ENCODE data around the gene SEMA4D. TPM values are rescaled to one million over a fixed set of nuclear protein-coding genes. Genes with fewer than 3 reads are reported as not detected.

The SEMA4D gene
- total and polyA plus RNA-seq, 9 of the 15 experiments (the other 6 are each of a cell fraction or from before 2014, with no cell fraction given), result 0.38 to 5.1 (median 1.8) TPM

GRCh38 chr9:89428901-89429890, 68.7 kb downstream of the SEMA4D start:
- intact Hi-C loops (cut with micrococcal nuclease), result loop anchor here (5.0 kb wide), 1 partner anchor 118 kb away; no protein-coding TSS in a partner anchor
- Histone ChIP-seq H3K4me2 (ENCODE audit: insufficient read depth, low read length) (no peak overlapping the region), H3K9me1 (ENCODE audit: control insufficient read depth, insufficient read depth, low read length) (no peaks in the 10 kb centered on the region), H3K4me3 (no peak overlapping the region), H3K27ac (ENCODE audit: extremely low read depth, low read depth, low read length) (no peak overlapping the region), H3K79me2 (ENCODE audit: control insufficient read depth, insufficient read depth, low read length) (no peaks in the 10 kb centered on the region), H3K36me3 (ENCODE audit: control insufficient read depth, insufficient read depth, low read length) (no peaks in the 10 kb centered on the region), H3K9ac (ENCODE audit: insufficient read depth in 1 of 2, low read depth in 2 of 2, low read length in 2 of 2) (no peak overlapping the region), H4K20me1 (replicated peaks; ENCODE audit: control insufficient read depth, insufficient read depth, low read length) (no peaks in the 10 kb centered on the region), H3K9me3 (replicated peaks; ENCODE audit: control insufficient read depth, insufficient read depth, low read depth, low read length) (no peaks in the 10 kb centered on the region), H3K27me3 (ENCODE audit: control insufficient read depth in 2 of 2, insufficient read depth in 2 of 2, low read length in 2 of 2) (peaks cover 0 to 14% of the 10 kb centered on the region in 2 experiments; a peak in 2 of 5 replicates), H2AFZ (ENCODE audit: low read depth, low read length) (no peak overlapping the region), H3K4me1 (replicated peaks in 1 of 2; ENCODE audit: control insufficient read depth in 2 of 2, insufficient read depth in 2 of 2, low read length in 2 of 2) (no peaks in the 10 kb centered on the region)
- BruUV-seq (replicated peaks), result no TSS peak
- ATAC-seq, result peak; percentile 87
- FAIRE-seq, result peak; percentile 70
- in situ Hi-C loops (cut with MboI), result no loop called here
- DNase-seq (ENCODE audit: extremely low read depth in 1 of 4, low spot score in 3 of 4), result peak; percentile 38 to 53 (median 50)
- no peak for TF ChIP-seq EWSR1 (IDR thresholded peaks at IDR 0.05; ENCODE audit: borderline replicate concordance, low read depth, partially characterized antibody)
- peak; percentile 73 for TF ChIP-seq ETV1 (tag; conservative IDR thresholded peaks at IDR 0.05; ENCODE audit: low read depth)
- TF ChIP-seq RAD21 (CRISPR knock-in tag; conservative IDR thresholded peaks at IDR 0.05 in 1 of 2, IDR thresholded peaks at IDR 0.05 in 1 of 2), result peak; percentile 17 to 35; a peak in 1 of 4 replicates
- peak; percentile 60 to 63 (median 60) for TF ChIP-seq CTCF (IDR thresholded peaks at IDR 0.05 in 2 of 3, conservative IDR thresholded peaks at IDR 0.05 in 1 of 3; ENCODE audit: insufficient read depth in 2 of 3, low read depth in 1 of 3, low read length in 3 of 3)
- TF ChIP-seq GABPA (tag; conservative IDR thresholded peaks at IDR 0.05; ENCODE audit: low read depth), result 0 out of 2 replicates have a peak, but pooled peaks have one; percentile 26
- ChIA-PET CTCF (ENCODE audit: low intra/inter-chr PET ratio) (interaction anchor here (1.0 kb wide), 1 partner anchor 120 kb away, joined by 4 read pairs; no protein-coding TSS in a partner anchor), POLR2A (no interaction called here)
- 31% methylated on average over 19 of the region's 25 CpGs for WGBS (ENCODE audit: insufficient coverage, low coverage, missing lambda C conversion rate)

Data from K562 (cell line).